B cell (primary cell): ENCODE data around the gene ARFGAP2.

Experiments used
- EZH2 ChIP-seq: IDR thresholded peaks from 2 replicates; pipeline ENCODE4 v1.6.1; 2012; ENCODE audit warnings: borderline replicate concordance, low read depth, mild to moderate bottlenecking, moderate library complexity, low read length; ENCODE audit not compliant: insufficient read depth, poor library complexity, severe bottlenecking
- TF ChIP-seq, protein P1 (sequence below): fragments of 200-600 bp; IDR thresholded peaks from one replicate; pipeline ENCODE4 v1.8.0; 2022; ENCODE audit warnings: antibody characterized with exemption, mild to moderate bottlenecking

DNA sequence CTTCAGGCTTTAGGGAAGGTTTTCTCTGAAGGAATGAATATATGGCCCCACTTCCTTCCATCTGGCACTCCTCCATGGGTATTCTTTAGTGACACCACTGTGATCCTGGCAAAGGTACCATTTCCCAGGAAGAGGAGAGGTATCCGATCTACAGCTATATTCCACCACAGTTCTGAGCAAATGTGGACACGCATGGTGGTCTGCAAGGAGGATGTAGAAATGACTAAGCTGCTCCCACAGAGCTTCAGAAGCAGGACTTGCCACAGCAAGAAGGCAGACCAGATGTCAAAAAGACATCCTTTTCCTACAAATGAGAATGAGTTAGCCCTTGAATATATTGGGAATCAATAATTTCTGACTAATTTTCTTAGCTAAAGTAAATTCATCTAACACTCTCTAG, 45.5 kb downstream of the ARFGAP2 start:
- TF ChIP-seq, protein P1, sequence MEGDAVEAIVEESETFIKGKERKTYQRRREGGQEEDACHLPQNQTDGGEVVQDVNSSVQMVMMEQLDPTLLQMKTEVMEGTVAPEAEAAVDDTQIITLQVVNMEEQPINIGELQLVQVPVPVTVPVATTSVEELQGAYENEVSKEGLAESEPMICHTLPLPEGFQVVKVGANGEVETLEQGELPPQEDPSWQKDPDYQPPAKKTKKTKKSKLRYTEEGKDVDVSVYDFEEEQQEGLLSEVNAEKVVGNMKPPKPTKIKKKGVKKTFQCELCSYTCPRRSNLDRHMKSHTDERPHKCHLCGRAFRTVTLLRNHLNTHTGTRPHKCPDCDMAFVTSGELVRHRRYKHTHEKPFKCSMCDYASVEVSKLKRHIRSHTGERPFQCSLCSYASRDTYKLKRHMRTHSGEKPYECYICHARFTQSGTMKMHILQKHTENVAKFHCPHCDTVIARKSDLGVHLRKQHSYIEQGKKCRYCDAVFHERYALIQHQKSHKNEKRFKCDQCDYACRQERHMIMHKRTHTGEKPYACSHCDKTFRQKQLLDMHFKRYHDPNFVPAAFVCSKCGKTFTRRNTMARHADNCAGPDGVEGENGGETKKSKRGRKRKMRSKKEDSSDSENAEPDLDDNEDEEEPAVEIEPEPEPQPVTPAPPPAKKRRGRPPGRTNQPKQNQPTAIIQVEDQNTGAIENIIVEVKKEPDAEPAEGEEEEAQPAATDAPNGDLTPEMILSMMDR, result no peak
- TF ChIP-seq EZH2, result no peak
